OCI-LY3 (cell line): Measurements from ENCODE around the gene CFAP77.

Source experiments
- CTCF ChIP-seq: fragments of 200-600, 300-600 bp; sonication (generic); IDR thresholded peaks from 2 replicates; pipeline ENCODE4 v1.5.1; 2014; ENCODE audit warnings: antibody characterized with exemption, low read length, low read depth
- EZH2phosphoT487 ChIP-seq: fragments of 200-600 bp; shearing (Covaris generic); IDR thresholded peaks from 2 replicates; pipeline ENCODE4 v1.6.1; 2018; ENCODE audit warnings: antibody characterized with exemption, mixed run types, low read depth

- TF ChIP-seq CTCF (no peak), EZH2phosphoT487 (no peak)
These were observed 5.7 kb upstream of the CFAP77 start for GRCh38 chr9:132404228-132404881.
